ENCODE measurements around the gene LVRN.

- no peak for TF ChIP-seq CTCF (IDR thresholded peaks at IDR 0.05)
- no peak for TF ChIP-seq ZFX (IDR thresholded peaks at IDR 0.05; ENCODE audit: borderline replicate concordance)
These were observed 14.2 kb upstream of the LVRN start for GRCh38 chr5:115948091-115948534.
